Prostate gland (tissue), 2 donors: ENCODE measurements around the gene TMEM86A. TPM values are rescaled to one million over a fixed set of nuclear protein-coding genes. Genes with fewer than 3 reads are reported as not detected.
A peak's percentile ranks its signal among the peaks of the same experiment; 100 is the strongest.

Experiments used
- DNase-seq: peaks from one replicate; pipeline ENCODE4 v3.0.0-alpha.2; 2019; ENCODE audit warnings: low spot score
- H3K27ac ChIP-seq, 2 donors: fragments of 200-600 bp; sonication (generic); 2 replicates each; pipeline ENCODE4 v1.5.1; 2017 to 2019
- H3K27me3 ChIP-seq: fragments of 200-600 bp; sonication (generic); replicated peaks from 2 replicates; pipeline ENCODE4 v1.5.1; 2019; ENCODE audit not compliant: insufficient read depth
- H3K36me3 ChIP-seq, 2 donors: fragments of 200-600 bp; sonication (generic); 1 replicate in 1 of 2; 2 replicates in 1 of 2; pipeline versions ENCODE4 v1.5.1 to v1.8.1; 2017 to 2019
- H3K4me1 ChIP-seq: fragments of 200-600 bp; sonication (generic); replicated peaks from 2 replicates; pipeline ENCODE4 v1.5.1; 2019
- H3K4me3 ChIP-seq, 2 donors: fragments of 200-600 bp; sonication (generic); 2 replicates each; pipeline ENCODE4 v1.5.1; 2017 to 2019
- H3K9me3 ChIP-seq: fragments of 200-600 bp; sonication (generic); 2 replicates; pipeline ENCODE4 v1.5.1; 2017
- POLR2A ChIP-seq: fragments of 450-650 bp; IDR thresholded peaks from one replicate; pipeline ENCODE4 v1.6.1; 2016; ENCODE audit warnings: antibody characterized with exemption, mild to moderate bottlenecking
- POLR2AphosphoS5 ChIP-seq: sonication (generic); formaldehyde crosslinking; IDR thresholded peaks from one replicate; pipeline ENCODE4 v1.6.1; 2017; ENCODE audit warnings: antibody characterized with exemption
- WGBS: methylation state at CpG from one replicate; pipeline ENCODE4 v1.1.5; 2018; 5-methylcytosine and 5-hydroxymethylcytosine counted together
- intact Hi-C: fragments of 100-400 bp; cut with DNase I; formaldehyde crosslinking; loops from one replicate; pipeline ENCODE4 v1.14.2; 2022
- total RNA-seq, 2 donors: library from RNA; depleted of rRNA; stranded (reverse); fragments of >200 nt; gene quantifications; one replicate each; pipeline ENCODE4 v1.1.0, GENCODE V29; 2016
- TF ChIP-seq, protein P1 (sequence below), 4 experiments: fragments of 200-600 bp in 2 of 4; fragments of 450-650 bp in 2 of 4; sonication (generic) in 2 of 4; IDR thresholded peaks; 1 replicate in 3 of 4; 2 replicates in 1 of 4; pipeline ENCODE4 v1.5.1; 2016 to 2019; ENCODE audit warnings: antibody characterized with exemption in 4 of 4, mild to moderate bottlenecking in 2 of 4, moderate library complexity in 2 of 4

TMEM86A gene
- total RNA-seq, 2 donors from 2014 or later: 3.2 to 6.5 TPM

- TF ChIP-seq POLR2A (no peak), POLR2AphosphoS5 (no peak)
- TF ChIP-seq, protein P1, sequence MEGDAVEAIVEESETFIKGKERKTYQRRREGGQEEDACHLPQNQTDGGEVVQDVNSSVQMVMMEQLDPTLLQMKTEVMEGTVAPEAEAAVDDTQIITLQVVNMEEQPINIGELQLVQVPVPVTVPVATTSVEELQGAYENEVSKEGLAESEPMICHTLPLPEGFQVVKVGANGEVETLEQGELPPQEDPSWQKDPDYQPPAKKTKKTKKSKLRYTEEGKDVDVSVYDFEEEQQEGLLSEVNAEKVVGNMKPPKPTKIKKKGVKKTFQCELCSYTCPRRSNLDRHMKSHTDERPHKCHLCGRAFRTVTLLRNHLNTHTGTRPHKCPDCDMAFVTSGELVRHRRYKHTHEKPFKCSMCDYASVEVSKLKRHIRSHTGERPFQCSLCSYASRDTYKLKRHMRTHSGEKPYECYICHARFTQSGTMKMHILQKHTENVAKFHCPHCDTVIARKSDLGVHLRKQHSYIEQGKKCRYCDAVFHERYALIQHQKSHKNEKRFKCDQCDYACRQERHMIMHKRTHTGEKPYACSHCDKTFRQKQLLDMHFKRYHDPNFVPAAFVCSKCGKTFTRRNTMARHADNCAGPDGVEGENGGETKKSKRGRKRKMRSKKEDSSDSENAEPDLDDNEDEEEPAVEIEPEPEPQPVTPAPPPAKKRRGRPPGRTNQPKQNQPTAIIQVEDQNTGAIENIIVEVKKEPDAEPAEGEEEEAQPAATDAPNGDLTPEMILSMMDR (IDR thresholded peaks at IDR 0.05): peak in 3 of 4 experiments; percentile 30 to 55 (median 34)
- intact Hi-C loops: no loop called here
- no peak for DNase-seq
- Histone ChIP-seq H3K4me1 (no peaks in the 10 kb centered on the region), H3K9me3 (no peaks in the 10 kb centered on the region), H3K27ac (no peak overlapping the region), H3K36me3 (no peaks in the 10 kb centered on the region), H3K4me3 (no peak overlapping the region), H3K27me3 (no peaks in the 10 kb centered on the region)
- WGBS: 53% methylated on average over 10 of the region's 10 CpGs
These were observed 29.1 kb downstream of the TMEM86A start for GRCh38 chr11:18727479-18728236.

- no peaks in the 10 kb centered on the region for H3K36me3 ChIP-seq
- H3K27ac ChIP-seq: no peak overlapping the region
- H3K4me3 ChIP-seq: no peak overlapping the region
- no peaks in the 10 kb centered on the region for H3K27me3 ChIP-seq
- DNase-seq: no peak
- TF ChIP-seq, protein P1 (IDR thresholded peaks at IDR 0.05): no peak
- TF ChIP-seq POLR2AphosphoS5: no peak
- H3K9me3 ChIP-seq: no peaks in the 10 kb centered on the region
- no peaks in the 10 kb centered on the region for H3K4me1 ChIP-seq
- 91% methylated on average over 13 of the region's 13 CpGs for WGBS
- intact Hi-C loops: no loop called here
These were observed 30.1 kb downstream of the TMEM86A start for GRCh38 chr11:18728658-18729057.

- Histone ChIP-seq H3K9me3 (no peaks in the 10 kb centered on the region), H3K36me3 (no peaks in the 10 kb centered on the region), H3K27me3 (no peaks in the 10 kb centered on the region), H3K4me3 (no peak overlapping the region), H3K27ac (no peak overlapping the region), H3K4me1 (no peaks in the 10 kb centered on the region)
- intact Hi-C loops: no loop called here
- 83% methylated on average over 15 of the region's 16 CpGs for WGBS
- no peak for TF ChIP-seq POLR2AphosphoS5
- TF ChIP-seq, protein P1 (IDR thresholded peaks at IDR 0.05): no peak
- no peak for TF ChIP-seq POLR2A
- no peak for DNase-seq
These were observed 30.8 kb downstream of the TMEM86A start for GRCh38 chr11:18729426-18729825.

DNA sequence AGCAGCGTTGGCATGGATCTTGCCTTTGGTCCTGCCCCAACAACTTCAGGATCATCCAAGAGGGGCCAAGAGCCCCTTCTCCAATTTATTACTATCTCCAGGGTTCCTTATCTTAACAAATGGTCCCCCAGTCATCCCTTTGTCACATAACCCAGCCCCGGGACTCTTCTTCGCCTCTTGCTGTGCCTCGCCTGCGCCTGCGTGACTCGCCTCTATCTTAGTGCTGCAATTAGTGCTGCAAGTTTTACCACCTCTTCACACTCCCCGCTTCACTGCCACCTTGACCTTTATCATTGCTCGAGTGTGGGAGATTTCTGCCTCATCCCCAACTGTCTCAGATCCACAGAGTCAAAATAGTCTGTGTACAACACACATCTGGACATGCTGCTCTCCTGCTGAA is 31.4 kb downstream of the TMEM86A start:
- Histone ChIP-seq H3K36me3 (no peaks in the 10 kb centered on the region), H3K4me3 (no peak overlapping the region), H3K27me3 (no peaks in the 10 kb centered on the region), H3K27ac (no peak overlapping the region), H3K4me1 (no peaks in the 10 kb centered on the region), H3K9me3 (no peaks in the 10 kb centered on the region)
- intact Hi-C loops: loop anchor here (5.0 to 10.0 kb wide), 2 partner anchors 143 to 615 kb away; partner anchors contain the start of gene UEVLD
- DNase-seq: no peak
- TF ChIP-seq, protein P1 (IDR thresholded peaks at IDR 0.05): no peak
- TF ChIP-seq POLR2AphosphoS5 (no peak), POLR2A (no peak)
- 89% methylated on average over 9 of the region's 9 CpGs for WGBS

DNA sequence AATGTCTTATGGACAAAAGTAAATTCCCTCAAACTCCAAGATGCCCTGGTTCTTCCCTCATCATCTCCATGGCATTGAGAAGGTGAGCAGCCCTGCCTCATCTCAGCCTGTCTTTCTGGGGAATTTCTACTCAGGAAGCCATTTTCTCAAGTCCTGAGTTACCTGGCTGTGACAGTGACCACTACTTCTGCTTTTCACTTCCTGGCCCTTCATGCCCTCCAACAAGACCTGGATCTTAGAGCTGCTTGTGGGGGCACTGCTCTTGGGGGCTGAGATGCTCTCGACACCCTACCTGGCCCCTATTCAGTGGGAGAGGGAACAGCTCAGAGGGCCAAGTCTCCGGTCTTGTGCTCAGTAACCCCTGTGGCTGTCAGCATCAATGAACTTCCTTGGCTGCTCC is 32.9 kb downstream of the TMEM86A start:
- H3K27me3 ChIP-seq: no peaks in the 10 kb centered on the region
- no peaks in the 10 kb centered on the region for H3K36me3 ChIP-seq
- DNase-seq: no peak
- no peaks in the 10 kb centered on the region for H3K4me1 ChIP-seq
- WGBS: 97% methylated on average over 2 of the region's 2 CpGs
- no peaks in the 10 kb centered on the region for H3K9me3 ChIP-seq
- TF ChIP-seq POLR2AphosphoS5 (no peak), POLR2A (no peak)
- TF ChIP-seq, protein P1 (IDR thresholded peaks at IDR 0.05): no peak
- intact Hi-C loops: loop anchor here (5.0 to 10.0 kb wide), 2 partner anchors 144 to 617 kb away; partner anchors contain the start of gene UEVLD
- H3K27ac ChIP-seq: no peak overlapping the region
- no peak overlapping the region for H3K4me3 ChIP-seq
